ENCODE results near the gene TIAM2. TPM values are rescaled to one million over a fixed set of nuclear protein-coding genes. Genes with fewer than 3 reads are reported as not detected.
"Not testable (repeated sequence)": the region's sequence is repeated elsewhere in the genome, so short reads cannot be mapped to it uniquely, and the experiment has no call there.

Gene TIAM2
- total RNA-seq, 1 experiment from 2014 or later, result 12.9 TPM

DNA sequence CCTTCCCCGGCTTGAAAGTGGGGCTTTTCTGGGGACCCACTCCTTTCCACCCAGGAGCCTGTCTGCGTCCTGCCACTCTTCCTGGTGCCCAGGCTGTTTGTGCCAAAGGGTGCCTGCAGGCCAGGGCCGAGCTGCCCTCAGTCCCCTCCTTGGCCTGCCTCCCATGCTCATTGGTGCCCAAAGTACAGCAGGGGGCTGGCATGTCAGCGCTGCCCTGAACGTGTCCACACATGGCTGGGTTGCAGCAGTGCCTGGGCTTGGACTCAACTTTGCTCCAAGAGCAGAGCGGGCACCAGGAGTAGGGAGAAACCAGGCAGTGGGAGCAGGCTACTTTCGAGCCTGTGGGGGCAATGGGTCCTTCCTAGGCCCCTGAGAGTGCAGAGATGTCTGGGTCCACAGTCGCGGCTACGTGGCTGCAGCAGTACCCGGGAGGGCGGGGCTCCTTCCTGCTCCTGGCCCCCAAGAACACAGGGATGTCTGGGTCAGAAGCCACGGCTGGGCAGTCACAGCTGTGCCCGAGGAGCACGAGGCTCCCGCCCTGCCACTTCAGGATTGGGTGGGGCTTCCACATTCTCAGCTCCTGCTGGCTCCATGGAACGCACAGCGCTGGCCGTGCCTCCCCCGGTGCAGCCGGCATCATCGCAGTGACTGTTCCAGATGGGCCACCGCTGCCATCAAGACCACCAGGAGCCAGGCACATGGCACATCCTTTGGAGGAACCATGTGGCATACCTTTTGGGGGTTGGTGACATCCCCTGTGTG, 218.7 kb downstream of the TIAM2 start:
- no TSS peak for BruUV-seq (replicated peaks)
- Mint-ChIP-seq H3K9me3 (ENCODE audit: low read depth, unreplicated experiment) (no peaks in the 10 kb centered on the region), H3K4me3 (ENCODE audit: low read depth, unreplicated experiment) (no peak overlapping the region), H3K27ac (ENCODE audit: unreplicated experiment) (no peak overlapping the region), H3K27me3 (ENCODE audit: unreplicated experiment) (no peaks in the 10 kb centered on the region), H3K4me1 (ENCODE audit: low read depth, unreplicated experiment) (no peaks in the 10 kb centered on the region), H3K36me3 (ENCODE audit: insufficient read depth, unreplicated experiment) (no peaks in the 10 kb centered on the region)
- TF ChIP-seq, protein P1, sequence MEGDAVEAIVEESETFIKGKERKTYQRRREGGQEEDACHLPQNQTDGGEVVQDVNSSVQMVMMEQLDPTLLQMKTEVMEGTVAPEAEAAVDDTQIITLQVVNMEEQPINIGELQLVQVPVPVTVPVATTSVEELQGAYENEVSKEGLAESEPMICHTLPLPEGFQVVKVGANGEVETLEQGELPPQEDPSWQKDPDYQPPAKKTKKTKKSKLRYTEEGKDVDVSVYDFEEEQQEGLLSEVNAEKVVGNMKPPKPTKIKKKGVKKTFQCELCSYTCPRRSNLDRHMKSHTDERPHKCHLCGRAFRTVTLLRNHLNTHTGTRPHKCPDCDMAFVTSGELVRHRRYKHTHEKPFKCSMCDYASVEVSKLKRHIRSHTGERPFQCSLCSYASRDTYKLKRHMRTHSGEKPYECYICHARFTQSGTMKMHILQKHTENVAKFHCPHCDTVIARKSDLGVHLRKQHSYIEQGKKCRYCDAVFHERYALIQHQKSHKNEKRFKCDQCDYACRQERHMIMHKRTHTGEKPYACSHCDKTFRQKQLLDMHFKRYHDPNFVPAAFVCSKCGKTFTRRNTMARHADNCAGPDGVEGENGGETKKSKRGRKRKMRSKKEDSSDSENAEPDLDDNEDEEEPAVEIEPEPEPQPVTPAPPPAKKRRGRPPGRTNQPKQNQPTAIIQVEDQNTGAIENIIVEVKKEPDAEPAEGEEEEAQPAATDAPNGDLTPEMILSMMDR (IDR thresholded peaks at IDR 0.05; ENCODE audit: unreplicated experiment), result no peak
- CTCF ChIA-PET, result no interaction called here
- DNase-seq, result no peak
- intact Hi-C loops (cut with micrococcal nuclease; ENCODE audit: unreplicated experiment), result no loop called here

DNA sequence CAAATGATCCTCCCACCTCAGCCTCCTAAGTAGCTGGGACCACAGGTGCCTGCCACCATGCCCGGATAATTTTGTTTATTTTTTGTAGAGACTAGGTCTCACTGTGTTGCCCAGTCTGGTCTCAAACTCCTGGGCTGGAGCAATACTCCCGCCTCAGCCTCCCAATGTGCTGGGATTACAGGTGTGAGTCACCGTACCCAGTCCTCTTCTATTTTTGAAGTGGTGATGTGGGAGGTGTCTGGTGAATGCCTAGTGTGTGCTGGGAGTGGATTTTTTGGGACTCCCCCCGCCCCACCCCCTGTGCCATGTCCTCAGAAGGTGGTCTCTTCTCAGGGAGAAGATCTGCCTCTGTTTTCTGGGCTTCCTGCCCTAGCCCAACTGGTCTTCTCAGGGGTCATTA, 220.8 kb downstream of the TIAM2 start:
- no peak for DNase-seq
- intact Hi-C loops (cut with micrococcal nuclease; ENCODE audit: unreplicated experiment), result no loop called here
- Mint-ChIP-seq H3K4me3 (ENCODE audit: low read depth, unreplicated experiment) (no peak overlapping the region), H3K27ac (ENCODE audit: unreplicated experiment) (no peak overlapping the region), H3K9me3 (ENCODE audit: low read depth, unreplicated experiment) (no peaks in the 10 kb centered on the region), H3K4me1 (ENCODE audit: low read depth, unreplicated experiment) (no peaks in the 10 kb centered on the region), H3K27me3 (ENCODE audit: unreplicated experiment) (no peaks in the 10 kb centered on the region), H3K36me3 (ENCODE audit: insufficient read depth, unreplicated experiment) (no peaks in the 10 kb centered on the region)
- CTCF ChIA-PET, result no interaction called here
- TF ChIP-seq, protein P1 (IDR thresholded peaks at IDR 0.05; ENCODE audit: unreplicated experiment), result no peak
- no TSS peak for BruUV-seq (replicated peaks)

DNA sequence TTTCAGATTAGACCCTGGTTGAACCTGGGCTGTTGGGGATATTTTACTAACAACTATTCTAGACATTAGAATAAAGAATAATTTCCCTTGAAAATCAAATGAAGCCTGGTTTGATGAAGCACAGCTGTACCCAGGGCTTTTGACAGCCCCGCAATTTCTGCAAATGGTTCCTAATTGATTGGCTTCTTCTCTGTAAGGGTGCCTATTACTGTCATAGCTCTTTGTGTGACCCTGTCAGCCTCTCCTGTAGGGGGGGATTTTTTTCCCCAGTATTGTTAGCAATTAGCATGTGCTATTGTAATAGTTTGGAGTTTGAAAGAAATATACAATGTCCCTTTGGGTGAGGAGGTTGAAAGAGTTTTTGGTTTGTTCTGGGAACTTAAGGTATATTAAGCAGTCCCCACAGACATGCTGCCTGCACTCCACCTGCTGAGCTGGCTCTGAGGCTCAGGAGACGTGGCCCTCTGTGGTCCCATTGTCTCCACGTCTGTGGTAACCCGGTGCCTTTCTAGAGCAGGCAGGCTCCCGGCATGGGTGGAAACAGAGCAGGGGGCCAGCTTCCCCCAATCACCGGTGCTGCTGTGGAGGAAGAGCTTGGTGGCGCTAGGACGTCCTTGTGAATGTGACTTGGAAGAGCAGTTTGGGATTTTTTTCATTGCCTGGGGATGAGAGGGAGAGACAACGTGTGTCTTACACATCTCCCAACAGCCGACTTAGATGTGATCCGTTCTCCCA, 221.4 kb downstream of the TIAM2 start:
- CTCF ChIA-PET, result no interaction called here
- no peaks in the 10 kb centered on the region for H3K27me3 Mint-ChIP-seq (ENCODE audit: unreplicated experiment)
- DNase-seq, result no peak
- H3K27ac Mint-ChIP-seq (ENCODE audit: unreplicated experiment), result no peak overlapping the region
- intact Hi-C loops (cut with micrococcal nuclease; ENCODE audit: unreplicated experiment), result no loop called here
- TF ChIP-seq, protein P1 (IDR thresholded peaks at IDR 0.05; ENCODE audit: unreplicated experiment), result no peak
- H3K36me3 Mint-ChIP-seq (ENCODE audit: insufficient read depth, unreplicated experiment), result no peaks in the 10 kb centered on the region
- H3K4me1 Mint-ChIP-seq (ENCODE audit: low read depth, unreplicated experiment), result no peaks in the 10 kb centered on the region
- no peak overlapping the region for H3K4me3 Mint-ChIP-seq (ENCODE audit: low read depth, unreplicated experiment)
- H3K9me3 Mint-ChIP-seq (ENCODE audit: low read depth, unreplicated experiment), result no peaks in the 10 kb centered on the region
- BruUV-seq (replicated peaks), result no TSS peak

DNA sequence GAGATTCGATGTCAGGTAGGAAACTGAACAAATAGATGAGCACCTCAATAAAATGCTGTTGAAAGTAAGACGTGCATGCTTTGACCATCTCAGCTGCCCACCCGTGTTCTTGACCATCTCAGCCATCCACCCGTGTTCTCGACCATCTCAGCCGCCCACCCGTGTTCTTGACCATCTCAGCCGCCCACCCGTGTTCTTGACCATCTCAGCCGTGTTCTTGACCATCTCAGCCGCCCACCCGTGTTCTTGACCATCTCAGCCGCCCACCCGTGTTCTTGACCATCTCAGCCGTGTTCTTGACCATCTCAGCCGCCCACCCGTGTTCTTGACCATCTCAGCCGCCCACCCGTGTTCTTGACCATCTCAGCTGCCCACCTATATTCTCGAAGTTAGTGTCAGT, 223.6 kb downstream of the TIAM2 start:
- H3K36me3 Mint-ChIP-seq (ENCODE audit: insufficient read depth, unreplicated experiment); H3K4me1 Mint-ChIP-seq (ENCODE audit: low read depth, unreplicated experiment); intact Hi-C loops (cut with micrococcal nuclease; ENCODE audit: unreplicated experiment); H3K9me3 Mint-ChIP-seq (ENCODE audit: low read depth, unreplicated experiment); BruUV-seq (replicated peaks); H3K4me3 Mint-ChIP-seq (ENCODE audit: low read depth, unreplicated experiment); H3K27ac Mint-ChIP-seq (ENCODE audit: unreplicated experiment); DNase-seq; CTCF ChIA-PET; H3K27me3 Mint-ChIP-seq (ENCODE audit: unreplicated experiment): not testable (repeated sequence)

DNA sequence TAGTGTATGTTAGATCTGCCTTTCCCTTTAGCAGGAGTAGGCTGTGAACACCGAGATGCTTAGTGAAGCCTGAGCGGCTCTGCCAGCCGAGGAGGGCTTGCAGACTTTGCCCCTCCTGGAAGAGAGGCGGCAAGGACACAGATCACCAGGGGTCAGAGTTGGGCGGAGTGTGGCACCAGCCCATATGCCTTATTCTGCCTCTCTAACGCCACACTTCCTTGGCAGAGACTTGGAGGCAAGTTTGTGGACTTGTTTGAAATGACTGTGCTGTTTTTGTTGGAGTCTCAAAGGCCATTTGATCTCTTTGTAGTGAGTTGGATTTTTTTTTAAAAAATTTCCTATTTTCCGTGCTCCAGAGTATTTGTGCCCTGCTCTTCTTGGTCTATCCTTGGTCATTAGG, 224.2 kb downstream of the TIAM2 start:
- BruUV-seq (replicated peaks), result no TSS peak
- intact Hi-C loops (cut with micrococcal nuclease; ENCODE audit: unreplicated experiment), result no loop called here
- TF ChIP-seq, protein P1 (IDR thresholded peaks at IDR 0.05; ENCODE audit: unreplicated experiment), result no peak
- no peak overlapping the region for H3K4me3 Mint-ChIP-seq (ENCODE audit: low read depth, unreplicated experiment)
- CTCF ChIA-PET, result no interaction called here
- H3K27me3 Mint-ChIP-seq (ENCODE audit: unreplicated experiment), result no peaks in the 10 kb centered on the region
- no peak for DNase-seq
- no peaks in the 10 kb centered on the region for H3K9me3 Mint-ChIP-seq (ENCODE audit: low read depth, unreplicated experiment)
- H3K4me1 Mint-ChIP-seq (ENCODE audit: low read depth, unreplicated experiment), result peaks cover 9% of the 10 kb centered on the region
- H3K36me3 Mint-ChIP-seq (ENCODE audit: insufficient read depth, unreplicated experiment), result peaks cover 6% of the 10 kb centered on the region
- no peak overlapping the region for H3K27ac Mint-ChIP-seq (ENCODE audit: unreplicated experiment)

All from Calu3 (cell line).